ENCODE data around the gene BNC2.

The BNC2 gene

DNA sequence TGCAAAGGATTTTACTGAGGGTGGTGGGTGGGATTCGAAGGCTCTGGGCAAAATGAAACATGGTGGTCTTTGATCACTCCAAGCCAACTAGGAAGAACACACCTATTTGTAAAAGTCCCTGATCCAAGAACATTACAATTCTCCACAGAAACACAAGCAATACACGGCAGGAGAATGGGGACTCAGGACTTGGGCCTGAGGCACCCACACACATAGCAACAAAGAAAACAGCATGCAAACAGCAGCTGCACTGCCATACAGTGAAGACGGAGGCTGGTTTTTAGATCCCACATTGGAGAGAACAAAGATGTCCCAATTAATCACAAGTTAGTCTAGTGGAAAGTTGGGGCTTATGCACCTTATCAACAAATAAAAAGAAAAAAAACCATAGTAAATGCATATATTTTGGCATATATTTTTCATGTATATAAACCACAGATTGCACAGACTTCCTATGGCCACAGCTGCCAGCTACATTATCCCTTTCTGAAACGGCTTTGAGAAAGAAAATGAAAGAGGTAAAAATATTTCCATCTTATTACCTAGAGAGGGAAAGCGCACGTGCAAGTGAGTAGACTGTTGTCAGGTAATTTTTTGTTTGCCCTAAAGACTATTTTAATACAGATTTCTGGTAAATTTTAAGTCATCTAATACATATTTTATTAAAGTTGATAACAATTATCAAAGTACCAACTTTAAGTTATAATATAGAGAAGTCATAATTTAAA lies 410.9 kb downstream of the BNC2 start:
- Histone ChIP-seq H3K27ac (replicated peaks) (no peak overlapping the region), H3K4me3 (replicated peaks; ENCODE audit: insufficient read depth, low read length) (no peak overlapping the region), H3K27me3 (ENCODE audit: insufficient read depth, poor library complexity, severe bottlenecking) (no peaks in the 10 kb centered on the region)
- TF ChIP-seq, protein P1, sequence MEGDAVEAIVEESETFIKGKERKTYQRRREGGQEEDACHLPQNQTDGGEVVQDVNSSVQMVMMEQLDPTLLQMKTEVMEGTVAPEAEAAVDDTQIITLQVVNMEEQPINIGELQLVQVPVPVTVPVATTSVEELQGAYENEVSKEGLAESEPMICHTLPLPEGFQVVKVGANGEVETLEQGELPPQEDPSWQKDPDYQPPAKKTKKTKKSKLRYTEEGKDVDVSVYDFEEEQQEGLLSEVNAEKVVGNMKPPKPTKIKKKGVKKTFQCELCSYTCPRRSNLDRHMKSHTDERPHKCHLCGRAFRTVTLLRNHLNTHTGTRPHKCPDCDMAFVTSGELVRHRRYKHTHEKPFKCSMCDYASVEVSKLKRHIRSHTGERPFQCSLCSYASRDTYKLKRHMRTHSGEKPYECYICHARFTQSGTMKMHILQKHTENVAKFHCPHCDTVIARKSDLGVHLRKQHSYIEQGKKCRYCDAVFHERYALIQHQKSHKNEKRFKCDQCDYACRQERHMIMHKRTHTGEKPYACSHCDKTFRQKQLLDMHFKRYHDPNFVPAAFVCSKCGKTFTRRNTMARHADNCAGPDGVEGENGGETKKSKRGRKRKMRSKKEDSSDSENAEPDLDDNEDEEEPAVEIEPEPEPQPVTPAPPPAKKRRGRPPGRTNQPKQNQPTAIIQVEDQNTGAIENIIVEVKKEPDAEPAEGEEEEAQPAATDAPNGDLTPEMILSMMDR (IDR thresholded peaks at IDR 0.05; ENCODE audit: insufficient read depth, low read length) = no peak
- TF ChIP-seq GABPA (IDR thresholded peaks at IDR 0.05; ENCODE audit: low read depth) (no peak), SPI1 (IDR thresholded peaks at IDR 0.05; ENCODE audit: borderline replicate concordance, low read depth) (no peak), REST (IDR thresholded peaks at IDR 0.05; ENCODE audit: insufficient replicate concordance, low read depth) (no peak), POLR2AphosphoS5 (IDR thresholded peaks at IDR 0.05; ENCODE audit: low read depth) (no peak)
- no peak for DNase-seq (ENCODE audit: low read depth in 1 of 2, low spot score in 1 of 2)

DNA sequence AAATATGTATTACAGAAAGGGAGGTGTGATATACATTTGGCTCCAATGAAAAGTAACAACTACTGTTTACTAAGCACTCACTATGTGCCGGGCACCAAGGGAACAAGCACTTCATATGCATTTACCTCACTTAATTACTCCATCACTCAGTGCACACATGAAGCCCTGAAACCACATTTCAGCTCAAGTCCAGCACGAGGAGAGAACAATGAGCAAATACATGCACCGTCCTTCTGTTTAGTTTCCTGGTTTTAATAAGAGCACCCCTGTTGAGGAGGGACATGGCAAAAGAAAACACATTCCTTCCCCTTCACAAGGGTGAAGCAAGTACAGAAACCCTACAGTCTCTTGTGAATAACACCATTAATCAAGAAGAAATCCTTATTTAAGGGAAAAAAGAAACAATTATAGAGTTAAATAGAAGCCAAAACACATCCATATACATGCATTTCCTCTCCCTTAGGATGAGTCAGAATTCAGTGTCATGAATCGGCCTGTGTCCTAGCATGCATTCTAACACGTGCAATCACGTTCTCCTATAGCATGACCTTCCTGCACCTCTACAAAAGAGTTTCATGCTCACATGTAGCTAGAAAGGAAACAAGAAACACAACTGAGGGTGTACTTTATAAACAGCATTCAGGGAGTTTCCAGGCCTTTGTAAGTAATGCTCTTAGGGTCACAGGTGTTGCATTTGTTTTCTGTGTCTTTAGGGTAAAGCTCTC lies 411.6 kb downstream of the BNC2 start:
- no peak for TF ChIP-seq POLR2AphosphoS5 (IDR thresholded peaks at IDR 0.05; ENCODE audit: low read depth)
- no peak for TF ChIP-seq SPI1 (IDR thresholded peaks at IDR 0.05; ENCODE audit: borderline replicate concordance, low read depth)
- no peak for TF ChIP-seq REST (IDR thresholded peaks at IDR 0.05; ENCODE audit: insufficient replicate concordance, low read depth)
- H3K27ac ChIP-seq (replicated peaks) = no peak overlapping the region
- H3K4me3 ChIP-seq (replicated peaks; ENCODE audit: insufficient read depth, low read length) = no peak overlapping the region
- DNase-seq (ENCODE audit: low read depth in 1 of 2, low spot score in 1 of 2) = no peak
- H3K27me3 ChIP-seq (ENCODE audit: insufficient read depth, poor library complexity, severe bottlenecking) = no peaks in the 10 kb centered on the region

- no peak for DNase-seq (ENCODE audit: low read depth in 1 of 2, low spot score in 1 of 2)
- H3K27me3 ChIP-seq (ENCODE audit: insufficient read depth, poor library complexity, severe bottlenecking) = no peaks in the 10 kb centered on the region
- H3K4me3 ChIP-seq (replicated peaks; ENCODE audit: insufficient read depth, low read length) = no peak overlapping the region
- no peak overlapping the region for H3K27ac ChIP-seq (replicated peaks)
- TF ChIP-seq SPI1 (IDR thresholded peaks at IDR 0.05; ENCODE audit: borderline replicate concordance, low read depth) (no peak), GABPA (IDR thresholded peaks at IDR 0.05; ENCODE audit: low read depth) (no peak), POLR2AphosphoS5 (IDR thresholded peaks at IDR 0.05; ENCODE audit: low read depth) (no peak)
These were observed 414.6 kb downstream of the BNC2 start for GRCh38 chr9:16455842-16456241.

DNA sequence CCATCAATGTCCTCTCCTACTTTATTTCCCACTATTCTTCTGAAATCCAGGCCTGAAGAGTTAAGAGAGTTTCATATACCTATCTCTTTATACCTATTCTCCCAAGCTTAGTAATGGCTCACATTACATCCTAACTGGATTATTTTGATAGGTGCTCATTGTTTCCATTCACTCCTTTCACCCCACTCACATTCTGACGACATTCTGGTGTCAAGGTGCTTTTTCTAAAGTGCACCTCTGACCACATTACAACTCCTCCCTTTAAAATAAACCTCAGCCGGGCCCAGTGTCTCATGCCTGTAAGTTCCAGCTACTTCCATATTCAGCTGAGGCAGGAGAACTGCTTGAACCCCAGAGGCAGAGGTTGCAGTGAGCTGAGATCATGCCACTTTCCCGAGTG lies 417.1 kb downstream of the BNC2 start:
- TF ChIP-seq GABPA (IDR thresholded peaks at IDR 0.05; ENCODE audit: low read depth) (no peak), SPI1 (IDR thresholded peaks at IDR 0.05; ENCODE audit: borderline replicate concordance, low read depth) (no peak), POLR2AphosphoS5 (IDR thresholded peaks at IDR 0.05; ENCODE audit: low read depth) (no peak), REST (IDR thresholded peaks at IDR 0.05; ENCODE audit: insufficient replicate concordance, low read depth) (no peak)
- TF ChIP-seq, protein P1 (IDR thresholded peaks at IDR 0.05; ENCODE audit: insufficient read depth, low read length) = no peak
- Histone ChIP-seq H3K27me3 (ENCODE audit: insufficient read depth, poor library complexity, severe bottlenecking) (no peaks in the 10 kb centered on the region), H3K4me3 (replicated peaks; ENCODE audit: insufficient read depth, low read length) (no peak overlapping the region), H3K27ac (replicated peaks) (no peak overlapping the region)
- DNase-seq (ENCODE audit: low read depth in 1 of 2, low spot score in 1 of 2) = no peak
